Right lobe of liver (tissue), 6 donors: ENCODE results near the gene CEMP1. TPM values are rescaled to one million over a fixed set of nuclear protein-coding genes. Genes with fewer than 3 reads are reported as not detected.
A peak's percentile ranks its signal among the peaks of the same experiment; 100 is the strongest.

Experiments
- ATAC-seq, 4 donors: fragments of 200-7000 bp; cut with Tn5 transposase; one replicate each; pipeline ENCODE4 v1.9.1; 2020; ENCODE audit warnings: mild to moderate bottlenecking in 4 of 4, moderate library complexity in 4 of 4
- DNase-seq, 3 donors: peaks; one replicate each; pipeline ENCODE4 v3.0.0-alpha.2; 2020
- H3K27ac ChIP-seq, 3 donors: fragments of 200-600 bp; one replicate each; pipeline ENCODE4 v1.8.0; 2022
- H3K27me3 ChIP-seq, 2 donors: fragments of 200-600 bp; one replicate each; pipeline ENCODE4 v1.8.0; 2022
- H3K36me3 ChIP-seq, 4 donors: fragments of 200-600 bp; sonication (generic) in 1 of 4; one replicate each; pipeline versions ENCODE4 v1.5.1 to v1.8.0; 2017 to 2022; ENCODE audit warnings: control low read depth in 1 of 4
- H3K4me1 ChIP-seq, 4 donors: fragments of 200-600 bp; sonication (generic) in 1 of 4; one replicate each; pipeline versions ENCODE4 v1.5.1 to v1.8.0; 2017 to 2022; ENCODE audit warnings: control low read depth in 1 of 4
- H3K4me3 ChIP-seq, 3 donors: fragments of 200-600 bp; one replicate each; pipeline ENCODE4 v1.8.0; 2022
- H3K9me3 ChIP-seq, 4 donors: fragments of 200-600 bp; sonication (generic) in 1 of 4; one replicate each; pipeline versions ENCODE4 v1.5.1 to v1.8.0; 2017 to 2022; ENCODE audit warnings: control low read depth in 1 of 4
- POLR2A ChIP-seq: fragments of 450-650 bp; IDR thresholded peaks from one replicate; pipeline ENCODE4 v1.6.1; 2017; ENCODE audit warnings: antibody characterized with exemption, mild to moderate bottlenecking
- WGBS: methylation state at CpG from one replicate; pipeline ENCODE4 v1.1.6; 2018; ENCODE audit warnings: low coverage, low lambda C conversion rate; ENCODE audit not compliant: insufficient coverage; ENCODE audit errors: missing lambda C conversion rate; 5-methylcytosine and 5-hydroxymethylcytosine counted together
- intact Hi-C, 2 donors: fragments of 100-400 bp; cut with DNase I; formaldehyde crosslinking; loops; one replicate each; pipeline versions ENCODE4 v1.11.2 to v1.14.1; 2022
- total RNA-seq, 6 experiments: library from RNA; depleted of rRNA in 2 of 6; stranded (reverse); fragments of >200 nt in 2 of 6; fragmentation: NEBNext Ultra II Directional in 3 of 6; extraction: Animal tissue kit (Norgen Biotek cat#: 25700) in 3 of 6; gene quantifications; one replicate each; pipeline versions ENCODE4 v1.1.0 to v1.2.4, GENCODE V29; 2016 to 2023
- TF ChIP-seq, protein P1 (sequence below), 4 donors: fragments of 200-600 bp in 3 of 4; fragments of 450-650 bp in 1 of 4; IDR thresholded peaks; one replicate each; pipeline versions ENCODE4 v1.5.1 to v1.8.0; 2016 to 2022; ENCODE audit warnings: antibody characterized with exemption in 4 of 4, mild to moderate bottlenecking in 2 of 4
- donor health status: DM: no; HTN: yes; CAD: no.
- donor health status: DM: no; HTN: no; CAD: no.
- donor health status: DM: no; HTN: no; CAD: no.
- donor health status: DM: no; HTN: yes; CAD: no.
- donor health status: DM: no; HTN: yes; CAD: no.

Gene CEMP1
- total RNA-seq, 6 experiments from 2014 or later, result 0.22 to 0.29 TPM; not detected in 4

GRCh38 chr16:2527784-2528100 lies 3.5 kb downstream of the CEMP1 start:
- H3K27ac ChIP-seq, result no peak overlapping the region
- H3K27me3 ChIP-seq, result no peaks in the 10 kb centered on the region
- TF ChIP-seq, protein P1, sequence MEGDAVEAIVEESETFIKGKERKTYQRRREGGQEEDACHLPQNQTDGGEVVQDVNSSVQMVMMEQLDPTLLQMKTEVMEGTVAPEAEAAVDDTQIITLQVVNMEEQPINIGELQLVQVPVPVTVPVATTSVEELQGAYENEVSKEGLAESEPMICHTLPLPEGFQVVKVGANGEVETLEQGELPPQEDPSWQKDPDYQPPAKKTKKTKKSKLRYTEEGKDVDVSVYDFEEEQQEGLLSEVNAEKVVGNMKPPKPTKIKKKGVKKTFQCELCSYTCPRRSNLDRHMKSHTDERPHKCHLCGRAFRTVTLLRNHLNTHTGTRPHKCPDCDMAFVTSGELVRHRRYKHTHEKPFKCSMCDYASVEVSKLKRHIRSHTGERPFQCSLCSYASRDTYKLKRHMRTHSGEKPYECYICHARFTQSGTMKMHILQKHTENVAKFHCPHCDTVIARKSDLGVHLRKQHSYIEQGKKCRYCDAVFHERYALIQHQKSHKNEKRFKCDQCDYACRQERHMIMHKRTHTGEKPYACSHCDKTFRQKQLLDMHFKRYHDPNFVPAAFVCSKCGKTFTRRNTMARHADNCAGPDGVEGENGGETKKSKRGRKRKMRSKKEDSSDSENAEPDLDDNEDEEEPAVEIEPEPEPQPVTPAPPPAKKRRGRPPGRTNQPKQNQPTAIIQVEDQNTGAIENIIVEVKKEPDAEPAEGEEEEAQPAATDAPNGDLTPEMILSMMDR (IDR thresholded peaks at IDR 0.05), result no peak
- TF ChIP-seq POLR2A, result no peak
- peaks cover 0 to 16% (median 4%) of the 10 kb centered on the region in 4 donors for H3K36me3 ChIP-seq
- WGBS, result 100% methylated on average over 1 of the region's 24 CpGs
- DNase-seq, result peak in 2 of 3 donors; percentile 19 to 57
- H3K9me3 ChIP-seq, result no peaks in the 10 kb centered on the region
- H3K4me3 ChIP-seq, result no peak overlapping the region
- ATAC-seq, result no peak
- intact Hi-C loops, result no loop called here
- H3K4me1 ChIP-seq, result peaks cover 0 to 43% (median 14%) of the 10 kb centered on the region in 4 donors

DNA sequence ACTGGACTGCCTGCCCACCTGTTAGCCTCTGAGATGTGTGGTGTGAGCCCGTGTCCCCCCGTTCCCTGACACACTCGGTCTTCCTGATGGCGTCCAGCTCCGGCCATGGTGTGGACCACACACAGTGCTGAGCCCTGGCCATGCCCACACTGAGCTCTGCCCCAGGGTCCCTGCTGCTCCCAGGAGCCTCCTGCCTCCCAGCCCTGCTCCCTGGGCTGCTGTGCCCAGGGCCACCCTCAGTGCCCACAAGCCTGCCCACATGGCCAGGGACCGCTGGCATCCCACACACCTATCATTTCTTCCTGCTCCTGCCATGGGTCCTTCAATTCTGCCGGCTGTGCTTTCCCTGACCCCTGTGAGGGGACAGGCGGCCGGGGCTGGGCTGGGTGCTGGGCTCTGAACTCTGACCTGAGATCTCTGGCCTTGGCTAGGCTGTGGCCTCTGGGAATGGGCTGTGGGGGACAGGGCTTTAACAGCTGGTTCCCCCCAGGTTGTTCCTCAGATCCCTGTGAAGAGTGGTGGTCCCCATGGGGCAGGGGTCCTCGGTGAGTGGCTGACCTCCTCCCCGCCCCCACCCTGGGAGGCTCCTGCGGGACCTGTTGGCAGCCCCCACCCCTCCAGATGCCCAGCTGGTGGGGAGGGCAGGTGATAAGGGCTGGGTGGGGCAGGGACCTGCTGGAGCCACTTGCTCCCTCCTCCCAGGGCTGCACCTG lies 4.0 kb downstream of the CEMP1 start:
- H3K4me3 ChIP-seq, result no peak overlapping the region
- intact Hi-C loops, result no loop called here
- peaks cover 0 to 18% (median 4%) of the 10 kb centered on the region in 4 donors for H3K36me3 ChIP-seq
- H3K27me3 ChIP-seq, result no peaks in the 10 kb centered on the region
- DNase-seq, result peak in 2 of 3 donors; percentile 18 to 51
- TF ChIP-seq, protein P1 (IDR thresholded peaks at IDR 0.05), result no peak
- TF ChIP-seq POLR2A, result no peak
- no CpG with 5 or more reads among the region's 12 CpGs for WGBS
- no peak for ATAC-seq
- peaks cover 0 to 43% (median 14%) of the 10 kb centered on the region in 4 donors for H3K4me1 ChIP-seq
- no peaks in the 10 kb centered on the region for H3K9me3 ChIP-seq
- H3K27ac ChIP-seq, result peak overlapping the region in 1 of 3 donors; percentile 8

GRCh38 chr16:2526135-2526534 lies 5.1 kb downstream of the CEMP1 start:
- Histone ChIP-seq H3K9me3 (no peaks in the 10 kb centered on the region), H3K4me3 (no peak overlapping the region), H3K27ac (no peak overlapping the region), H3K36me3 (peaks cover 0 to 19% (median 4%) of the 10 kb centered on the region in 4 donors), H3K27me3 (no peaks in the 10 kb centered on the region), H3K4me1 (peaks cover 0 to 41% (median 16%) of the 10 kb centered on the region in 4 donors)
- intact Hi-C loops, result no loop called here
- 50% methylated on average over 4 of the region's 8 CpGs for WGBS
- ATAC-seq, result no peak
- peak in 2 of 3 donors; percentile 10 to 53 for DNase-seq
- no peak for TF ChIP-seq POLR2A
- TF ChIP-seq, protein P1 (IDR thresholded peaks at IDR 0.05), result no peak

DNA sequence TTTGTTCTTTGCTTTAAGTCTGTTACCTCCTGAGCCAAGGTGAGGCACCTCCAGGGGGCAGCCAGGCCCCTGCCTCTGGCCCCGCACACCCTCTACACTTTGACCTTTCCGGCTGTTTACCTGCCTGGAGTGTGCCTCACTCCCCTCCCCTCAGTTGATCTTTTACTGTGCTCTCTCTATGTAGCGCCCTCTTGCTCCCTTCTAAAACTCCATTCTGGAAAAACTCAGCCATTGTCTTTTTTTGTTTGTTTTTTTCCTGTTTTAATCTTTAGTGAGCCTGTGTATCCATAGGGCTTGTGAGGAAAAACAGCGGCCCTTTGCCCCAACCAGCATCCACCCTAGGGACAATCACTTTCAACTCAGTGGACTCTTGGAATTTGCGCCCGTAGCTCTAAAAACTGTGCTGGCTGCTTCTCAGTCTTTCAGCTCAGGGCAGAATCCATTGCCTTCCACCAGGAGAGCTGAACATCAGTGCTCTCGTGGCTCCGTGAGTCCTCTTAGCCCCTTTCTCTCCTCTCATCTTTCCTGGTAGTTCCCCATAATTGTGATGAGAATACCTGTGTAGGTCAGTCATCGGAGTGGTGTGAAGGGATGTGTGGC lies 6.8 kb downstream of the CEMP1 start:
- TF ChIP-seq, protein P1 (IDR thresholded peaks at IDR 0.05), result peak in 3 of 4 donors; percentile 7 to 31 (median 25)
- TF ChIP-seq POLR2A, result no peak
- Histone ChIP-seq H3K27me3 (no peaks in the 10 kb centered on the region), H3K4me1 (peaks cover 0 to 47% (median 21%) of the 10 kb centered on the region in 4 donors), H3K4me3 (peak overlapping the region in 1 of 3 donors; percentile 15), H3K36me3 (peaks cover 0 to 22% (median 4%) of the 10 kb centered on the region in 4 donors), H3K9me3 (no peaks in the 10 kb centered on the region), H3K27ac (peak overlapping the region in 2 of 3 donors; percentile 42 to 85)
- intact Hi-C loops, result no loop called here
- 45% methylated on average over 8 of the region's 9 CpGs for WGBS
- peak; percentile 53 to 80 (median 75) for ATAC-seq
- DNase-seq, result peak in 2 of 3 donors; percentile 67 to 73
